ENCODE measurements around the gene ANKZF1.
"Not testable (repeated sequence)": the region's sequence is repeated elsewhere in the genome, so short reads cannot be mapped to it uniquely, and the experiment has no call there.

The ANKZF1 gene

GRCh38 chr2:219199470-219200211 is 30.0 kb upstream of the ANKZF1 start:
- no peaks in the 10 kb centered on the region for H3K4me1 ChIP-seq (ENCODE audit: insufficient read depth, low read length)
- H3K36me3 ChIP-seq (ENCODE audit: insufficient read depth, low read length) = no peaks in the 10 kb centered on the region
- no peaks in the 10 kb centered on the region for H3K79me2 ChIP-seq (ENCODE audit: insufficient read depth, low read length)
- H3K27me3 ChIP-seq (ENCODE audit: insufficient read depth, low read length, poor library complexity) = no peaks in the 10 kb centered on the region
- no peak overlapping the region for H3K4me2 ChIP-seq (ENCODE audit: insufficient read depth, low read length)
- no peak overlapping the region for H3K4me3 ChIP-seq (ENCODE audit: low read depth in 1 of 2, low read length in 2 of 2)
- no peak for TF ChIP-seq EZH2 (IDR thresholded peaks at IDR 0.05; ENCODE audit: borderline replicate concordance, low read depth, low read length, severe bottlenecking)
- no peak for TF ChIP-seq CTCF (IDR thresholded peaks at IDR 0.05; ENCODE audit: borderline replicate concordance, extremely low read depth, low read length, poor library complexity, severe bottlenecking)
- H3K9me3 ChIP-seq (ENCODE audit: insufficient read depth, low read length, severe bottlenecking) = no peaks in the 10 kb centered on the region
- ATAC-seq (ENCODE audit: insufficient read depth, low read depth) (no peak), DNase-seq (no peak)
- H3K9ac ChIP-seq (ENCODE audit: low read depth, low read length) = no peak overlapping the region
- H4K20me1 ChIP-seq (ENCODE audit: insufficient read depth, low read length) = no peaks in the 10 kb centered on the region
- no peak overlapping the region for H2AFZ ChIP-seq (ENCODE audit: low read depth, low read length)
- no peak overlapping the region for H3K27ac ChIP-seq (ENCODE audit: low read length)

- not testable (repeated sequence) for H3K27ac ChIP-seq (ENCODE audit: low read length); H3K9me3 ChIP-seq (ENCODE audit: insufficient read depth, low read length, severe bottlenecking); H3K79me2 ChIP-seq (ENCODE audit: insufficient read depth, low read length); H4K20me1 ChIP-seq (ENCODE audit: insufficient read depth, low read length); ATAC-seq (ENCODE audit: insufficient read depth, low read depth); H3K4me1 ChIP-seq (ENCODE audit: insufficient read depth, low read length); DNase-seq; H3K4me2 ChIP-seq (ENCODE audit: insufficient read depth, low read length); H2AFZ ChIP-seq (ENCODE audit: low read depth, low read length); H3K27me3 ChIP-seq (ENCODE audit: insufficient read depth, low read length, poor library complexity); H3K36me3 ChIP-seq (ENCODE audit: insufficient read depth, low read length); H3K9ac ChIP-seq (ENCODE audit: low read depth, low read length); H3K4me3 ChIP-seq (ENCODE audit: low read depth in 1 of 2, low read length in 2 of 2)
Observed at GRCh38 chr2:219200502-219201326, 28.9 kb upstream of the ANKZF1 start.

GRCh38 chr2:219201331-219201730 is 28.3 kb upstream of the ANKZF1 start:
- not testable (repeated sequence) for H3K9ac ChIP-seq (ENCODE audit: low read depth, low read length); H3K27ac ChIP-seq (ENCODE audit: low read length); H3K4me2 ChIP-seq (ENCODE audit: insufficient read depth, low read length); H3K4me1 ChIP-seq (ENCODE audit: insufficient read depth, low read length); H3K79me2 ChIP-seq (ENCODE audit: insufficient read depth, low read length); H3K4me3 ChIP-seq (ENCODE audit: low read depth in 1 of 2, low read length in 2 of 2); H3K36me3 ChIP-seq (ENCODE audit: insufficient read depth, low read length); ATAC-seq (ENCODE audit: insufficient read depth, low read depth); H2AFZ ChIP-seq (ENCODE audit: low read depth, low read length); H3K9me3 ChIP-seq (ENCODE audit: insufficient read depth, low read length, severe bottlenecking); H4K20me1 ChIP-seq (ENCODE audit: insufficient read depth, low read length); DNase-seq; H3K27me3 ChIP-seq (ENCODE audit: insufficient read depth, low read length, poor library complexity)

GRCh38 chr2:219204425-219205164 is 25.0 kb upstream of the ANKZF1 start:
- Histone ChIP-seq H3K4me2 (ENCODE audit: insufficient read depth, low read length) (no peak overlapping the region), H3K79me2 (ENCODE audit: insufficient read depth, low read length) (peaks cover 6% of the 10 kb centered on the region; the same call in 1 of the 2 replicates), H3K36me3 (ENCODE audit: insufficient read depth, low read length) (peaks cover 15% of the 10 kb centered on the region), H3K27me3 (ENCODE audit: insufficient read depth, low read length, poor library complexity) (no peaks in the 10 kb centered on the region), H3K4me1 (ENCODE audit: insufficient read depth, low read length) (peaks cover 25% of the 10 kb centered on the region), H3K27ac (ENCODE audit: low read length) (no peak overlapping the region), H3K9me3 (ENCODE audit: insufficient read depth, low read length, severe bottlenecking) (no peaks in the 10 kb centered on the region), H3K4me3 (ENCODE audit: low read depth in 1 of 2, low read length in 2 of 2) (no peak overlapping the region), H3K9ac (ENCODE audit: low read depth, low read length) (no peak overlapping the region), H2AFZ (ENCODE audit: low read depth, low read length) (no peak overlapping the region), H4K20me1 (ENCODE audit: insufficient read depth, low read length) (peaks cover 10% of the 10 kb centered on the region)
- TF ChIP-seq EZH2 (IDR thresholded peaks at IDR 0.05; ENCODE audit: borderline replicate concordance, low read depth, low read length, severe bottlenecking) (no peak), CTCF (IDR thresholded peaks at IDR 0.05; ENCODE audit: borderline replicate concordance, extremely low read depth, low read length, poor library complexity, severe bottlenecking) (no peak)
- DNase-seq = no peak
- ATAC-seq (ENCODE audit: insufficient read depth, low read depth) = no peak

Data from DND-41 (cell line).